ENCODE data around the gene C2orf76. TPM values are rescaled to one million over a fixed set of nuclear protein-coding genes. Genes with fewer than 3 reads are reported as not detected.

C2orf76 gene
- polyA plus RNA-seq, 2 of the 4 experiments (the other 2 are of a cell fraction), result 16.6 to 34.3 TPM

- Histone ChIP-seq H3K4me3 (no peak overlapping the region), H3K9me3 (no peaks in the 10 kb centered on the region), H3K27ac (no peak overlapping the region), H3K4me1 (no peaks in the 10 kb centered on the region), H3K4me2 (no peak overlapping the region)
- no peak for ATAC-seq
- 82% methylated on average over 2 of the region's 2 CpGs for WGBS (ENCODE audit: missing lambda C conversion rate)
- FAIRE-seq, result no peak
- no peak for DNase-seq (ENCODE audit: low read depth in 1 of 2, low spot score in 1 of 2)
- POLR2A ChIA-PET, result no interaction called here
- CTCF ChIA-PET, result no interaction called here
- TF ChIP-seq GATA3 (IDR thresholded peaks at IDR 0.05; ENCODE audit: borderline replicate concordance) (no peak), POLR2A (IDR thresholded peaks at IDR 0.05; ENCODE audit: low read length) (no peak), BCL3 (IDR thresholded peaks at IDR 0.05) (no peak), POLR2AphosphoS2 (conservative IDR thresholded peaks at IDR 0.05; ENCODE audit: low read length) (no peak), ZC3H11A (IDR thresholded peaks at IDR 0.05) (no peak), MAFK (IDR thresholded peaks at IDR 0.05; ENCODE audit: partially characterized antibody) (no peak), HOXB13 (CRISPR knock-in tag; IDR thresholded peaks at IDR 0.05; ENCODE audit: low read depth) (no peak), FOXS1 (CRISPR knock-in tag; IDR thresholded peaks at IDR 0.05) (no peak), USF2 (IDR thresholded peaks at IDR 0.05) (no peak), CEBPB (IDR thresholded peaks at IDR 0.05) (no peak), MAZ (IDR thresholded peaks at IDR 0.05; ENCODE audit: borderline replicate concordance, low read depth, low read length) (no peak)
Observed at GRCh38 chr2:119337749-119338148, 28.9 kb downstream of the C2orf76 start.

- Histone ChIP-seq H3K4me3 (no peak overlapping the region), H3K9me3 (no peaks in the 10 kb centered on the region), H3K4me2 (no peak overlapping the region), H3K27ac (no peak overlapping the region), H3K4me1 (no peaks in the 10 kb centered on the region)
- ChIA-PET CTCF (no interaction called here), POLR2A (no interaction called here)
- FAIRE-seq (no peak), DNase-seq (ENCODE audit: low read depth in 1 of 2, low spot score in 1 of 2) (no peak), ATAC-seq (no peak)
- WGBS (ENCODE audit: missing lambda C conversion rate), result 91% methylated on average over 2 of the region's 2 CpGs
- TF ChIP-seq JUN (IDR thresholded peaks at IDR 0.05) (no peak), NR3C1 (IDR thresholded peaks at IDR 0.05) (no peak), CTCF (IDR thresholded peaks at IDR 0.05) (no peak), RNF2 (IDR thresholded peaks at IDR 0.05; ENCODE audit: borderline replicate concordance, low read depth) (no peak), E2F6 (IDR thresholded peaks at IDR 0.05; ENCODE audit: borderline replicate concordance, low read depth) (no peak), CEBPB (IDR thresholded peaks at IDR 0.05) (no peak), MAFK (IDR thresholded peaks at IDR 0.05; ENCODE audit: partially characterized antibody) (no peak), JUNB (IDR thresholded peaks at IDR 0.05) (no peak), USF2 (IDR thresholded peaks at IDR 0.05) (no peak), KDM5A (IDR thresholded peaks at IDR 0.05) (no peak), POLR2A (IDR thresholded peaks at IDR 0.05; ENCODE audit: low read length) (no peak), HDAC2 (IDR thresholded peaks at IDR 0.05) (no peak), POLR2AphosphoS2 (conservative IDR thresholded peaks at IDR 0.05; ENCODE audit: low read length) (no peak), REST (IDR thresholded peaks at IDR 0.05) (no peak), ZFP36 (IDR thresholded peaks at IDR 0.05; ENCODE audit: borderline replicate concordance, partially characterized antibody) (no peak), ZC3H11A (IDR thresholded peaks at IDR 0.05) (no peak), KDM1A (IDR thresholded peaks at IDR 0.05; ENCODE audit: low read depth) (no peak), EHMT2 (IDR thresholded peaks at IDR 0.05; ENCODE audit: low read depth) (no peak), CHD4 (IDR thresholded peaks at IDR 0.05; ENCODE audit: borderline replicate concordance) (no peak), HOXA7 (CRISPR knock-in tag; IDR thresholded peaks at IDR 0.05) (no peak)
Observed at GRCh38 chr2:119333833-119334232, 32.8 kb downstream of the C2orf76 start.

All from A549 (cell line).